Measurements from ENCODE around the gene PDS5B. TPM values are rescaled to one million over a fixed set of nuclear protein-coding genes. Genes with fewer than 3 reads are reported as not detected.
A peak's percentile ranks its signal among the peaks of the same experiment; 100 is the strongest.

The PDS5B gene
- total RNA-seq (2013; cell fraction: nucleolus; rRNA removed) = 168 and 176 TPM in 2 replicates
- total RNA-seq (2014; rRNA removed) = 24.4 and 29.0 TPM in 2 replicates
- total RNA-seq (2014; rRNA removed; fragmentation: Illumina TruSeq; extraction: Trizol) = 45.2 and 50.4 TPM in 2 replicates
- 46.2 and 55.3 TPM in 2 replicates for total RNA-seq (2021)
- 10.7 TPM for polyA plus RNA-seq (2011; ENCODE audit: low read depth)
- 23.0 and 35.2 TPM in 2 replicates for polyA plus RNA-seq (2011; rRNA removed)
- polyA plus RNA-seq (2011; cell fraction: cytosol; rRNA removed) = 9.7 and 10.6 TPM in 2 replicates
- polyA plus RNA-seq (2011; cell fraction: nucleus; rRNA removed) = 22.9 and 28.0 TPM in 2 replicates
- polyA plus RNA-seq (2012) = 17.3 and 20.2 TPM in 2 replicates
- polyA plus RNA-seq (2014; fragmentation: Illumina TruSeq; extraction: Trizol) = 48.7 and 57.5 TPM in 2 replicates
- 10 to 100 TPM; 15.4 to 16.0 TPM for polyA plus RNA-seq (2014; fragmentation: Nextera tagmentation; extraction: Ambion mirVana)
- 18.8 and 20.9 TPM in 2 replicates for polyA plus RNA-seq (2014; rRNA removed)
- 10 to 100 TPM; 37.0 to 38.1 TPM for polyA plus RNA-seq (2016; fragmentation: Nextera tagmentation; extraction: Ambion mirVana)
- polyA minus RNA-seq (2011; rRNA and poly(A)+ RNA removed) = 33.7 and 44.0 TPM in 2 replicates
- 15.8 and 22.6 TPM in 2 replicates for polyA minus RNA-seq (2011; cell fraction: cytosol; rRNA and poly(A)+ RNA removed)
- polyA minus RNA-seq (2011; cell fraction: nucleus; rRNA and poly(A)+ RNA removed) = 46.8 and 87.6 TPM in 2 replicates
- percentile 90 among the genes with signal in this experiment for Bru-seq, nascent RNA
- percentile 85 among the genes with signal in this experiment for BruChase-seq, experiment 1, labeled RNA remaining after a 6-hour chase
- percentile 87 among the genes with signal in this experiment for BruChase-seq, experiment 2, labeled RNA remaining after a 2-hour chase
- long read RNA-seq, experiment 1, partial matches to known transcripts = 8 of 11 reads
- long read RNA-seq, experiment 1, other reads (novel, unspliced or antisense) = 3 of 11 reads
- long read RNA-seq, experiment 2, full-length matches to known transcripts = 2 of 60 reads
- long read RNA-seq, experiment 2, partial matches to known transcripts = 44 of 60 reads
- long read RNA-seq, experiment 2, other reads (novel, unspliced or antisense) = 14 of 60 reads

GRCh38 chr13:32586080-32586900 is at the start of gene PDS5B:
TSS of gene PDS5B (plus strand) at chr13:32586452. CDS start at chr13:32648773, 62,321 bp downstream.
- Histone ChIP-seq H3K9me3 (replicated peaks; ENCODE audit: control insufficient read depth, insufficient read depth, low read length) (no peaks in the 10 kb centered on the region), H2AFZ (ENCODE audit: control insufficient read depth, low read depth, low read length) (peak within 1 kb of the TSS; percentile 97), H3K4me3 (peak within 1 kb of the TSS; percentile 75), H3K79me2 (ENCODE audit: control insufficient read depth, insufficient read depth, low read length) (peaks cover 44% of the 10 kb centered on the region), H3K27ac (ENCODE audit: control insufficient read depth, insufficient read depth) (peak within 1 kb of the TSS; percentile 84), H3K4me2 (ENCODE audit: control insufficient read depth, insufficient read depth) (peak within 1 kb of the TSS; percentile 95), H3K4me1 (ENCODE audit: control insufficient read depth, insufficient read depth, low read length) (peaks cover 4% of the 10 kb centered on the region; the same call in 1 of the 2 replicates), H3K36me3 (ENCODE audit: control insufficient read depth in 2 of 2, insufficient read depth in 2 of 2, low read length in 1 of 2) (no peaks in the 10 kb centered on the region), H4K20me1 (ENCODE audit: control insufficient read depth, insufficient read depth) (0 out of 2 replicates have a peak, but pooled peaks cover 3% of the 10 kb centered on the region), H3K9ac (ENCODE audit: control insufficient read depth, insufficient read depth, low read length) (peak within 1 kb of the TSS; percentile 87), H3K27me3 (replicated peaks in 1 of 2; ENCODE audit: control insufficient read depth in 2 of 2, insufficient read depth in 2 of 2, low read length in 1 of 2) (no peaks in the 10 kb centered on the region)
- SMC1A ChIA-PET (ENCODE audit: uncharacterized antibody, unreplicated experiment) = interaction anchor here (0.7 to 5.1 kb wide), 14 partner anchors 47 to 325 kb away, joined by 3 to 111 read pairs (median 8); partner anchors contain the start of gene N4BP2L2
- CTCF ChIA-PET = interaction anchor here (0.6 to 7.3 kb wide), 35 partner anchors 9 to 1138 kb away, joined by 3 to 171 read pairs (median 4); partner anchors contain the start of gene BRCA2
- FAIRE-seq (no peak), ATAC-seq (peak; percentile 90), DNase-seq (ENCODE audit: low read depth, low spot score) (peak; percentile 66)
- 3% methylated on average over 40 of the region's 97 CpGs for WGBS (ENCODE audit: insufficient coverage, insufficient replicate concordance, low lambda C conversion rate, missing lambda C conversion rate)
- POLR2A ChIA-PET = interaction anchor here (0.7 to 2.2 kb wide), 6 partner anchors 52 to 383 kb away, joined by 3 to 11 read pairs (median 6); no protein-coding TSS in a partner anchor
- RAD21 ChIA-PET (ENCODE audit: unreplicated experiment) = interaction anchor here (0.6 to 4.4 kb wide), 31 partner anchors 10 to 1242 kb away, joined by 3 to 112 read pairs (median 7); partner anchors contain the start of genes BRCA2 and ZAR1L
- intact Hi-C loops (cut with micrococcal nuclease; ENCODE audit: unreplicated experiment) = loop anchor here (1.0 to 10.0 kb wide), 9 partner anchors 53 to 1136 kb away; partner anchors contain the start of gene KL
- in situ Hi-C loops (cut with MboI) = loop anchor here (10.0 to 25.0 kb wide), 2 partner anchors 959 to 1126 kb away; no protein-coding TSS in a partner anchor
- no TSS peak for BruUV-seq (replicated peaks)
- peak; percentile 69 for TF ChIP-seq KLF5 (IDR thresholded peaks at IDR 0.05; ENCODE audit: partially characterized antibody)
- TF ChIP-seq POLR2A (IDR thresholded peaks at IDR 0.05; ENCODE audit: low read depth, low read length) = peak; percentile 71
- no peak for TF ChIP-seq SREBF2 (IDR thresholded peaks at IDR 0.05; ENCODE audit: low read length)
- no peak for TF ChIP-seq SIX5 (IDR thresholded peaks at IDR 0.05; ENCODE audit: low read depth, low read length, severe bottlenecking)
- TF ChIP-seq WRNIP1 (IDR thresholded peaks at IDR 0.05; ENCODE audit: borderline replicate concordance, low read depth, low read length) = no peak
- peak; percentile 62; the same call in 1 of the 2 replicates for TF ChIP-seq ZNF24 (IDR thresholded peaks at IDR 0.05)
- no peak for TF ChIP-seq ZZZ3 (IDR thresholded peaks at IDR 0.05; ENCODE audit: control insufficient read depth, insufficient read length, low read depth)
- no peak for TF ChIP-seq SUPT20H (IDR thresholded peaks at IDR 0.05; ENCODE audit: borderline replicate concordance, control insufficient read depth, low read depth, low read length)
- TF ChIP-seq CHD1 (IDR thresholded peaks at IDR 0.05; ENCODE audit: low read depth, low read length) = no peak
- peak; percentile 52; the same call in 1 of the 3 replicates for TF ChIP-seq POU2F2 (IDR thresholded peaks at IDR 0.05; ENCODE audit: borderline replicate concordance, low read depth, low read length)
- TF ChIP-seq, protein P1, sequence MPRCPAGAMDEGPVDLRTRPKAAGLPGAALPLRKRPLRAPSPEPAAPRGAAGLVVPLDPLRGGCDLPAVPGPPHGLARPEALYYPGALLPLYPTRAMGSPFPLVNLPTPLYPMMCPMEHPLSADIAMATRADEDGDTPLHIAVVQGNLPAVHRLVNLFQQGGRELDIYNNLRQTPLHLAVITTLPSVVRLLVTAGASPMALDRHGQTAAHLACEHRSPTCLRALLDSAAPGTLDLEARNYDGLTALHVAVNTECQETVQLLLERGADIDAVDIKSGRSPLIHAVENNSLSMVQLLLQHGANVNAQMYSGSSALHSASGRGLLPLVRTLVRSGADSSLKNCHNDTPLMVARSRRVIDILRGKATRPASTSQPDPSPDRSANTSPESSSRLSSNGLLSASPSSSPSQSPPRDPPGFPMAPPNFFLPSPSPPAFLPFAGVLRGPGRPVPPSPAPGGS (IDR thresholded peaks at IDR 0.05; ENCODE audit: borderline replicate concordance, insufficient read depth, low read depth, low read length, poor library complexity, severe bottlenecking) = no peak
- no peak for TF ChIP-seq E4F1 (IDR thresholded peaks at IDR 0.05; ENCODE audit: borderline replicate concordance, partially characterized antibody)

Data from GM12878 (cell line).